Pancreas (tissue), 10 donors: ENCODE results near the gene AP1M1. TPM values are rescaled to one million over a fixed set of nuclear protein-coding genes. Genes with fewer than 3 reads are reported as not detected.
"Not testable (repeated sequence)": the region's sequence is repeated elsewhere in the genome, so short reads cannot be mapped to it uniquely, and the experiment has no call there.

ENCODE experiments used
- ATAC-seq, 4 donors: fragments of 200-7000 bp; cut with Tn5 transposase; one replicate each; pipeline versions ENCODE4 v1.8.0 to v1.9.1; 2020; ENCODE audit warnings: mild to moderate bottlenecking in 4 of 4, moderate library complexity in 4 of 4
- DNase-seq, 6 donors: peaks; one replicate each; pipeline ENCODE4 v3.0.0-alpha.2; 2020
- FAIRE-seq: peaks from 2 replicates; lab custom pipeline; 2012; peaks lifted over from hg19 to GRCh38; lab: Jason Lieb, UNC
- H3K27ac ChIP-seq, 4 donors: fragments of 200-600 bp; sonication (generic); 1 replicate in 3 of 4; 2 replicates in 1 of 4; pipeline versions ENCODE4 v1.5.0 to v1.8.0; 2020
- H3K27me3 ChIP-seq, 4 donors: fragments of 200-600 bp; one replicate each; pipeline ENCODE4 v1.8.0; 2021
- H3K36me3 ChIP-seq, 3 donors: fragments of 200-600 bp; sonication (generic) in 1 of 3; one replicate each; pipeline versions ENCODE4 v1.5.0 to v1.8.0; 2020 to 2021
- H3K4me1 ChIP-seq, 3 donors: fragments of 200-600 bp; one replicate each; pipeline ENCODE4 v1.8.0; 2021
- H3K4me3 ChIP-seq, 4 donors: fragments of 200-600 bp; sonication (generic) in 2 of 4; one replicate each; pipeline versions ENCODE4 v1.5.0 to v1.8.0; 2020 to 2021
- H3K9me3 ChIP-seq, 4 donors: fragments of 200-600 bp; one replicate each; pipeline ENCODE4 v1.8.0; 2021
- WGBS, 2 donors: extraction: QIAGEN DNeasy Blood & Tissue Kit; methylation state at CpG; one replicate each; pipeline ENCODE4 v1.1.7; 2013; 5-methylcytosine and 5-hydroxymethylcytosine counted together
- intact Hi-C, 3 donors: fragments of 100-400 bp; cut with DNase I; formaldehyde crosslinking; loops; one replicate each; pipeline versions ENCODE4 v1.11.1 to v1.14.2; 2022
- polyA plus RNA-seq, 2 donors: library from polyadenylated mRNA; stranded (reverse); fragments of 200-250 nt; gene quantifications; one replicate each; pipeline ENCODE4 v1.2.3, GENCODE V29; 2013
- total RNA-seq, 6 donors: library from RNA; stranded (reverse); fragmentation: NEBNext Ultra II Directional in 4 of 6; extraction: Animal tissue kit (Norgen Biotek cat#: 25700) in 4 of 6; gene quantifications; one replicate each; pipeline versions ENCODE4 v1.2.1 to v1.2.4, GENCODE V29; 2021 to 2023
- TF ChIP-seq, protein P1 (sequence below), 4 donors: fragments of 200-600 bp; sonication (generic) in 3 of 4; IDR thresholded peaks; one replicate each; pipeline versions ENCODE4 v1.5.0 to v1.8.0; 2021; ENCODE audit warnings: antibody characterized with exemption in 4 of 4
- donor health status: healthy with polysubstance abuse.
- donor health status: DM: no; HTN: no; CAD: no; lungs with moderate emphysema.
- donor health status: DM: no; HTN: no; CAD: no.
- donor health status: control.
- donor health status: control.
- donor health status: Bipolar disorder and iron deficiency.
- donor health status: DM: yes; HTN: yes; CAD: no.
- donor health status: DM: no; HTN: no; CAD: no.
- donor health status: DM: no; HTN: no; CAD: no.
- donor health status: DM: yes; HTN: yes; CAD: no.

Gene AP1M1
- total and polyA plus RNA-seq, 8 donors = 12.4 to 25.7 (median 20.5) TPM

DNA sequence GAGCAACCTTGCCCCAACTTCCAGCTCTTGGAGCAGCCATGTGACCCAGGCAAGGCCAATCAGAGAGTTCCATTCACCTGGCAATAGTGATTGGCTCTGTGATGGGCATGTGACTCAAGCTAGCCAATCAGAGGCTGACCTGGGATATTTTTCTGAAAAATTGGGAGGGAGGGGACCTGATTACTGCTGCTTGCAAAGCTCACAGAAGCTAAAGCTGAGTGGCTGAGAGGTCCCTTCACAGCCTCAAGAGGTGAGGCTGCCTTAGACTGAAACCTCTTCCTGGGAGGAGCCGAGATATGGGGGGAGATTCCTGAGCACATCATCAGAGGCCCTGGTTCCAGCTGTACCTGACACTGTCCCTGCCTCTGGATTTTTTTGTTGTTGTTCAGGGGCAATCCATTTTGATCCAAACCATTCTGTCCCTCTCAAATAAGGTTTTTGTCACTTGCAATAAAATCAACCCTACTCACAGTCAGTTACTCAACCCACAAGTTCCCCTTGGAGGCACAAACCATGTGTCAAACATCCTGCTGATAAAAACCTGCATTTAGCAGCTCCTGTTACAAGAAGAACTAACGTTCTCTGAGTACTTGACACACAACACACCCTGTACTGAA lies 29.1 kb upstream of the AP1M1 start:
- no peak overlapping the region for H3K4me3 ChIP-seq
- H3K27ac ChIP-seq = no peak overlapping the region
- TF ChIP-seq, protein P1, sequence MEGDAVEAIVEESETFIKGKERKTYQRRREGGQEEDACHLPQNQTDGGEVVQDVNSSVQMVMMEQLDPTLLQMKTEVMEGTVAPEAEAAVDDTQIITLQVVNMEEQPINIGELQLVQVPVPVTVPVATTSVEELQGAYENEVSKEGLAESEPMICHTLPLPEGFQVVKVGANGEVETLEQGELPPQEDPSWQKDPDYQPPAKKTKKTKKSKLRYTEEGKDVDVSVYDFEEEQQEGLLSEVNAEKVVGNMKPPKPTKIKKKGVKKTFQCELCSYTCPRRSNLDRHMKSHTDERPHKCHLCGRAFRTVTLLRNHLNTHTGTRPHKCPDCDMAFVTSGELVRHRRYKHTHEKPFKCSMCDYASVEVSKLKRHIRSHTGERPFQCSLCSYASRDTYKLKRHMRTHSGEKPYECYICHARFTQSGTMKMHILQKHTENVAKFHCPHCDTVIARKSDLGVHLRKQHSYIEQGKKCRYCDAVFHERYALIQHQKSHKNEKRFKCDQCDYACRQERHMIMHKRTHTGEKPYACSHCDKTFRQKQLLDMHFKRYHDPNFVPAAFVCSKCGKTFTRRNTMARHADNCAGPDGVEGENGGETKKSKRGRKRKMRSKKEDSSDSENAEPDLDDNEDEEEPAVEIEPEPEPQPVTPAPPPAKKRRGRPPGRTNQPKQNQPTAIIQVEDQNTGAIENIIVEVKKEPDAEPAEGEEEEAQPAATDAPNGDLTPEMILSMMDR (IDR thresholded peaks at IDR 0.05) = no peak
- no peaks in the 10 kb centered on the region for H3K4me1 ChIP-seq
- WGBS, 2 donors = 50 to 70% methylated on average over 2 of the region's 2 CpGs
- no peaks in the 10 kb centered on the region for H3K9me3 ChIP-seq
- H3K36me3 ChIP-seq = no peaks in the 10 kb centered on the region
- FAIRE-seq (no peak), DNase-seq (no peak), ATAC-seq (no peak)
- no peaks in the 10 kb centered on the region for H3K27me3 ChIP-seq
- intact Hi-C loops = no loop called here

GRCh38 chr19:16170134-16170533 lies 27.6 kb upstream of the AP1M1 start:
- ATAC-seq = no peak
- no peak for FAIRE-seq
- TF ChIP-seq, protein P1 (IDR thresholded peaks at IDR 0.05) = no peak
- H3K4me3 ChIP-seq = no peak overlapping the region
- no peaks in the 10 kb centered on the region for H3K9me3 ChIP-seq
- 53 to 70% methylated on average over 1 of the region's 1 CpG for WGBS, 2 donors
- H3K27ac ChIP-seq = no peak overlapping the region
- intact Hi-C loops = no loop called here
- no peaks in the 10 kb centered on the region for H3K36me3 ChIP-seq
- H3K27me3 ChIP-seq = no peaks in the 10 kb centered on the region
- no peaks in the 10 kb centered on the region for H3K4me1 ChIP-seq
- no peak for DNase-seq

DNA sequence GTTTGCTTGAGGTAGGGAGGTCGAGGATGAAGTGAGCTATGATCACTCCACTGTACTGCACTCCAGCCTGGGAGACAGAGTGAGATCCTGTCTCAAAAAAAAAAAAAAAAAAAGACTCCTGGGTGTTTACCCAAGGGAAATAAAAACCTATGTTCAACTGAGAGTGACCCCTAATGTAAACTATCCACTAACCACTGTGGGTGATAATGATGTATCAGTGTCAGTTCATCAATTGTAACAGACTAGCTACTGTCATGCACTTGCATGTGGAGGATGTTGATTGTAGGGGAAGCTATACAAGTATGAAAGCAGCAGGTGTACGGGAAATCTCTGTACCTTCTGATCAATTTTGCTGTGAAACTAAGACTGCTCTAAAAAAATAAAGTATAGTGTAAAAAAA lies 21.8 kb upstream of the AP1M1 start:
- Histone ChIP-seq H3K36me3 (no peaks in the 10 kb centered on the region), H3K27ac (no peak overlapping the region), H3K4me1 (no peaks in the 10 kb centered on the region), H3K4me3 (no peak overlapping the region), H3K27me3 (no peaks in the 10 kb centered on the region), H3K9me3 (no peaks in the 10 kb centered on the region)
- 42 to 44% methylated on average over 2 of the region's 2 CpGs for WGBS, 2 donors
- intact Hi-C loops = no loop called here
- DNase-seq (no peak), FAIRE-seq (no peak), ATAC-seq (no peak)
- TF ChIP-seq, protein P1 (IDR thresholded peaks at IDR 0.05) = no peak

DNA sequence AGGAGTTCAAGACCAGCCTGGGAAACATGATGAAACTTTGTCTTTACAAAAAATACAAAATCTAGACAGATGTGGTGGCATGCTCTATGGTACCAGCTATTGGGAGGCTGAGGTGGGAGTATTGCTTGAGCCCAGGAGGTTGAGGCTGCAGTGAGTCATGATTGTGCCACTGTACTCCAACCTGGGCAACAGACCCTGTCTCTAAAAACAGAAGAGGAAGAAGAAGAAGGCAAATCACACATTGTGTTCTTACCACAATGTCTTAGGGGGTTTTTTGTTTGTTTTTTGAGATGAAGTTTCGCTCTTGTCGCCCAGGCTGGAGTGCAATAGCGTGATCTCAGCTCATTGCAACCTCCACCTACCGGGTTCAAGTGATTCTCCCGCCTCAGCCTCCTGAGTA lies 18.8 kb upstream of the AP1M1 start:
- H3K36me3 ChIP-seq, H3K27me3 ChIP-seq, ATAC-seq, H3K4me1 ChIP-seq, H3K27ac ChIP-seq, H3K9me3 ChIP-seq, DNase-seq, FAIRE-seq, intact Hi-C loops, H3K4me3 ChIP-seq: not testable (repeated sequence)
- 71 to 75% methylated on average over 5 of the region's 5 CpGs for WGBS, 2 donors

DNA sequence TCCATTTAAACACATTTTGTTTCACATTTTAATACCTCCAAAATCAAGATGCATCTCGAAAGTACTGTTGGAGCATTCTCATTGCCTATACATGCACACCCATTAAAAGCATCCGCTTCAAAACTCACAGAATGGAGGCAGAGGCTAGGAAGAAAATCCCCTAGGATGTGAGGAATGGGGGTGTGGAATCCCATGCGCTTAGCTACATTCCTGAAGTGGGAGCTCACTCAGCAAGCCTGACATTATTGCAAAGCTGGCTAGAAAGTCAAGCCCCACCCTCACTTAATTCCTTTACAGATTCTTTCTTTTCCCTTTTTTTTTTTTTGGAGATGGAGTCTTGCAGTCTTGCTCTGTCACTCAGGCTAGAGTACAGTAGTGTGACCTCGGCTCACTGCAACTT lies 17.1 kb upstream of the AP1M1 start:
- 42 to 51% methylated on average over 4 of the region's 4 CpGs for WGBS, 2 donors
- Histone ChIP-seq H3K9me3 (no peaks in the 10 kb centered on the region), H3K27me3 (peaks cover 0 to 6% (median 0%) of the 10 kb centered on the region in 4 donors), H3K36me3 (no peaks in the 10 kb centered on the region), H3K4me1 (no peaks in the 10 kb centered on the region), H3K4me3 (no peak overlapping the region), H3K27ac (no peak overlapping the region)
- no peak for FAIRE-seq
- intact Hi-C loops = loop anchor here in 2 of 3 donors (5.0 kb wide), 2 partner anchors 138 to 143 kb away; no protein-coding TSS in a partner anchor
- TF ChIP-seq, protein P1 (IDR thresholded peaks at IDR 0.05) = no peak
- ATAC-seq = no peak
- DNase-seq = no peak
